NOMO-1 treated with DMSO at 0.1 percent for 48 hours (cell line): ENCODE measurements around the gene ST6GALNAC2.

Source experiments
- DNase-seq: peaks from one replicate; lab custom pipeline; 2025; ENCODE audit not compliant: unreplicated experiment; lab: John Stamatoyannopoulos, UW

ST6GALNAC2 gene

GRCh38 chr17:76557368-76558197 is 28.1 kb downstream of the ST6GALNAC2 start:
- peak; percentile 96 for DNase-seq

GRCh38 chr17:76556765-76557367 is 28.8 kb downstream of the ST6GALNAC2 start:
- DNase-seq, result peak; percentile 77

GRCh38 chr17:76554131-76554530 is 31.5 kb downstream of the ST6GALNAC2 start:
- no peak for DNase-seq

GRCh38 chr17:76553178-76553908 is 32.3 kb downstream of the ST6GALNAC2 start:
- no peak for DNase-seq

- DNase-seq, result no peak
These were observed 34.0 kb downstream of the ST6GALNAC2 start for GRCh38 chr17:76551685-76552084.

- peak; percentile 73 for DNase-seq
These were observed 34.7 kb downstream of the ST6GALNAC2 start for GRCh38 chr17:76550712-76551615.

- no peak for DNase-seq
These were observed 36.1 kb downstream of the ST6GALNAC2 start for GRCh38 chr17:76549539-76549938.

GRCh38 chr17:76549215-76549518 is 36.5 kb downstream of the ST6GALNAC2 start:
- no peak for DNase-seq

GRCh38 chr17:76548378-76549214 is 37.1 kb downstream of the ST6GALNAC2 start:
- no peak for DNase-seq

GRCh38 chr17:76547642-76548202 is 37.9 kb downstream of the ST6GALNAC2 start:
- no peak for DNase-seq

GRCh38 chr17:76547183-76547641 is 38.4 kb downstream of the ST6GALNAC2 start:
- peak; percentile 47 for DNase-seq

- no peak for DNase-seq
These were observed 39.0 kb downstream of the ST6GALNAC2 start for GRCh38 chr17:76546556-76547182.

- no peak for DNase-seq
These were observed 39.6 kb downstream of the ST6GALNAC2 start for GRCh38 chr17:76545918-76546555.

- no peak for DNase-seq
These were observed 40.9 kb downstream of the ST6GALNAC2 start for GRCh38 chr17:76544546-76545365.

- no peak for DNase-seq
These were observed 41.7 kb downstream of the ST6GALNAC2 start for GRCh38 chr17:76543826-76544545.

- DNase-seq, result no peak
These were observed 42.2 kb downstream of the ST6GALNAC2 start for GRCh38 chr17:76543482-76543825.

GRCh38 chr17:76542984-76543383 is 42.7 kb downstream of the ST6GALNAC2 start:
- DNase-seq, result no peak
